ENCODE data around the gene NPEPPS. TPM values are rescaled to one million over a fixed set of nuclear protein-coding genes. Genes with fewer than 3 reads are reported as not detected.

The NPEPPS gene
- total and polyA plus RNA-seq, 2 donors, result 41.2 to 48.0 TPM

- no peaks in the 10 kb centered on the region for H3K9me3 ChIP-seq (ENCODE audit: control insufficient read depth in 2 of 2, insufficient read depth in 1 of 2, low read length in 1 of 2)
- H3K27me3 ChIP-seq (ENCODE audit: control insufficient read depth in 2 of 2, insufficient read depth in 1 of 2, low read length in 1 of 2), result no peaks in the 10 kb centered on the region
- no peak overlapping the region for H3K4me3 ChIP-seq (ENCODE audit: low read length in 2 of 2)
- 94% methylated on average over 1 of the region's 1 CpG for WGBS
- no peaks in the 10 kb centered on the region for H3K4me1 ChIP-seq (ENCODE audit: control insufficient read depth in 2 of 2, insufficient read depth in 2 of 2, low read length in 2 of 2)
- no peak overlapping the region for H3K27ac ChIP-seq (ENCODE audit: low read depth in 1 of 2, low read length in 1 of 2)
- no peak for DNase-seq (ENCODE audit: low read depth in 6 of 9, low spot score in 9 of 9)
- H3K36me3 ChIP-seq (ENCODE audit: control insufficient read depth in 2 of 2, insufficient read depth in 2 of 2, low read length in 1 of 2), result no peaks in the 10 kb centered on the region
These were observed 103.1 kb downstream of the NPEPPS start for GRCh38 chr17:47633996-47634395.

- no peak overlapping the region for H3K27ac ChIP-seq (ENCODE audit: low read depth in 1 of 2, low read length in 1 of 2)
- no peak for DNase-seq (ENCODE audit: low read depth in 6 of 9, low spot score in 9 of 9)
- H3K9me3 ChIP-seq (ENCODE audit: control insufficient read depth in 2 of 2, insufficient read depth in 1 of 2, low read length in 1 of 2), result no peaks in the 10 kb centered on the region
- no peaks in the 10 kb centered on the region for H3K36me3 ChIP-seq (ENCODE audit: control insufficient read depth in 2 of 2, insufficient read depth in 2 of 2, low read length in 1 of 2)
- 98% methylated on average over 3 of the region's 3 CpGs for WGBS
- H3K4me1 ChIP-seq (ENCODE audit: control insufficient read depth in 2 of 2, insufficient read depth in 2 of 2, low read length in 2 of 2), result no peaks in the 10 kb centered on the region
- no peaks in the 10 kb centered on the region for H3K27me3 ChIP-seq (ENCODE audit: control insufficient read depth in 2 of 2, insufficient read depth in 1 of 2, low read length in 1 of 2)
- H3K4me3 ChIP-seq (ENCODE audit: low read length in 2 of 2), result no peak overlapping the region
These were observed 104.0 kb downstream of the NPEPPS start for GRCh38 chr17:47634870-47635269.

DNA sequence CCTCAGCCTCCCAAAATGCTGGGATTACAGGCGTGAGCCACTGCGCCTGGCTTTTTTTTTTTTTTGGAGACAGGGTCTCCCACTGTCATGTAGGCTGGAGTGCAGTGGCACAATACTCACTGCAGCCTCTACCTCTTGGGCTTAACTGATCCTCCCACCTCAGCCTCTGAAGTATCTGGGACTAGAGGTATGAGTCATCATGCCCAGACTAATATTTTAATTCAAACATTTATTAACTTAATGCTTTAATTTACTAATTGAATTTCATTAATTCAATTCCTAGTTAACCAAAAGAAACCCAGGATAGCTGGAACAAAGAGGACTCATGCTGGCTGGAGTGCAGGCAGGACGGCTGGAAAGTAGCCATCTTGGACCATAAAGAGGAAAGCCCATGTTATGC, 104.8 kb downstream of the NPEPPS start:
- Histone ChIP-seq H3K36me3 (ENCODE audit: control insufficient read depth in 2 of 2, insufficient read depth in 2 of 2, low read length in 1 of 2) (no peaks in the 10 kb centered on the region), H3K4me1 (ENCODE audit: control insufficient read depth in 2 of 2, insufficient read depth in 2 of 2, low read length in 2 of 2) (no peaks in the 10 kb centered on the region), H3K27me3 (ENCODE audit: control insufficient read depth in 2 of 2, insufficient read depth in 1 of 2, low read length in 1 of 2) (no peaks in the 10 kb centered on the region), H3K9me3 (ENCODE audit: control insufficient read depth in 2 of 2, insufficient read depth in 1 of 2, low read length in 1 of 2) (no peaks in the 10 kb centered on the region), H3K4me3 (ENCODE audit: low read length in 2 of 2) (no peak overlapping the region), H3K27ac (ENCODE audit: low read depth in 1 of 2, low read length in 1 of 2) (no peak overlapping the region)
- WGBS, result 95% methylated on average over 3 of the region's 3 CpGs
- no peak for DNase-seq (ENCODE audit: low read depth in 6 of 9, low spot score in 9 of 9)

DNA sequence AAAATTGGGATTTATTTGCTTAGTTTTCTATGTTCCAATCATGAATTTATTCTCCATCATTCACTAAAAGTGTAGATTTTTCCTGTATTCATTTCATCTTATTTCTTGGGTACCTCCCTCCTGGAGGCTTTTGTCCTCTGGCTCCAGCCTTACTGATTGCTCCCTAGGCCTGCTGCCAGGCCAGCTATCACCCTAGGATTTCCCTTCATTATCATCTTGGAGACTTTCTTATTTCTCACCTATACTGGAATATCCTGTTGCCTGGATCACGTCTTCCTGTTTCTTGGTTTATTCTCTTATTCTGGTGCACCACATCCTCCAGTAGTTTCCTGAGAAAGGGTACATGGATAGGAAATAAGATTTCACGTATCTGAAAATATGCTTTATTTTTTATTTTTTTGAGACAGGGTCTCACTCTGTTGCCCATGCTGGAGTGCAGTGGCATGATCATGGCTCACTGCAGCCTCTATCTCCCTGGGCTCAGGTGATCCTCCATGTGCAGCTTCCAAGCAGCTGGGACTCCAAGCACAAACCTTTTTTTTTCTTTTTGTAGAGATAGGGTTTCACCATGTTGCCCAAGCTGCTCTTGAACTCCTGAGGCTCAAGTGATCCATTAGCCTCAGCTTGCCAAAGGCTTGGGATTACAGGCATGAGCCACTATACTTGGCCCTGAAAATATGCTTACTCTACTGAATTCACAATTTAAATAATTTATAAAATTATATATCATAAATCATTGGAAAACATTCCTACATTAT, 105.5 kb downstream of the NPEPPS start:
- WGBS, result 59% methylated on average over 2 of the region's 2 CpGs
- DNase-seq (ENCODE audit: low read depth in 6 of 9, low spot score in 9 of 9), result no peak
- Histone ChIP-seq H3K4me3 (ENCODE audit: low read length in 2 of 2) (no peak overlapping the region), H3K27me3 (ENCODE audit: control insufficient read depth in 2 of 2, insufficient read depth in 1 of 2, low read length in 1 of 2) (no peaks in the 10 kb centered on the region), H3K36me3 (ENCODE audit: control insufficient read depth in 2 of 2, insufficient read depth in 2 of 2, low read length in 1 of 2) (no peaks in the 10 kb centered on the region), H3K27ac (ENCODE audit: low read depth in 1 of 2, low read length in 1 of 2) (no peak overlapping the region), H3K4me1 (ENCODE audit: control insufficient read depth in 2 of 2, insufficient read depth in 2 of 2, low read length in 2 of 2) (no peaks in the 10 kb centered on the region), H3K9me3 (ENCODE audit: control insufficient read depth in 2 of 2, insufficient read depth in 1 of 2, low read length in 1 of 2) (no peaks in the 10 kb centered on the region)

GRCh38 chr17:47638903-47639302, 108.0 kb downstream of the NPEPPS start:
- no peak for DNase-seq (ENCODE audit: low read depth in 6 of 9, low spot score in 9 of 9)
- no peak overlapping the region for H3K27ac ChIP-seq (ENCODE audit: low read depth in 1 of 2, low read length in 1 of 2)
- H3K4me1 ChIP-seq (ENCODE audit: control insufficient read depth in 2 of 2, insufficient read depth in 2 of 2, low read length in 2 of 2), result no peaks in the 10 kb centered on the region
- no peaks in the 10 kb centered on the region for H3K27me3 ChIP-seq (ENCODE audit: control insufficient read depth in 2 of 2, insufficient read depth in 1 of 2, low read length in 1 of 2)
- H3K36me3 ChIP-seq (ENCODE audit: control insufficient read depth in 2 of 2, insufficient read depth in 2 of 2, low read length in 1 of 2), result no peaks in the 10 kb centered on the region
- 95% methylated on average over 5 of the region's 5 CpGs for WGBS
- H3K4me3 ChIP-seq (ENCODE audit: low read length in 2 of 2), result no peak overlapping the region
- H3K9me3 ChIP-seq (ENCODE audit: control insufficient read depth in 2 of 2, insufficient read depth in 1 of 2, low read length in 1 of 2), result no peaks in the 10 kb centered on the region

GRCh38 chr17:47640076-47640475, 109.2 kb downstream of the NPEPPS start:
- no peak for DNase-seq (ENCODE audit: low read depth in 6 of 9, low spot score in 9 of 9)
- no peaks in the 10 kb centered on the region for H3K4me1 ChIP-seq (ENCODE audit: control insufficient read depth in 2 of 2, insufficient read depth in 2 of 2, low read length in 2 of 2)
- no peak overlapping the region for H3K27ac ChIP-seq (ENCODE audit: low read depth in 1 of 2, low read length in 1 of 2)
- WGBS, result 96% methylated on average over 3 of the region's 3 CpGs
- no peak overlapping the region for H3K4me3 ChIP-seq (ENCODE audit: low read length in 2 of 2)
- no peaks in the 10 kb centered on the region for H3K36me3 ChIP-seq (ENCODE audit: control insufficient read depth in 2 of 2, insufficient read depth in 2 of 2, low read length in 1 of 2)
- H3K27me3 ChIP-seq (ENCODE audit: control insufficient read depth in 2 of 2, insufficient read depth in 1 of 2, low read length in 1 of 2), result no peaks in the 10 kb centered on the region
- no peaks in the 10 kb centered on the region for H3K9me3 ChIP-seq (ENCODE audit: control insufficient read depth in 2 of 2, insufficient read depth in 1 of 2, low read length in 1 of 2)

GRCh38 chr17:47641202-47641601, 110.3 kb downstream of the NPEPPS start:
- Histone ChIP-seq H3K4me3 (ENCODE audit: low read length in 2 of 2) (no peak overlapping the region), H3K27me3 (ENCODE audit: control insufficient read depth in 2 of 2, insufficient read depth in 1 of 2, low read length in 1 of 2) (no peaks in the 10 kb centered on the region), H3K27ac (ENCODE audit: low read depth in 1 of 2, low read length in 1 of 2) (peak overlapping the region in 1 of 2 donors; percentile 5), H3K9me3 (ENCODE audit: control insufficient read depth in 2 of 2, insufficient read depth in 1 of 2, low read length in 1 of 2) (no peaks in the 10 kb centered on the region), H3K4me1 (ENCODE audit: control insufficient read depth in 2 of 2, insufficient read depth in 2 of 2, low read length in 2 of 2) (no peaks in the 10 kb centered on the region), H3K36me3 (ENCODE audit: control insufficient read depth in 2 of 2, insufficient read depth in 2 of 2, low read length in 1 of 2) (no peaks in the 10 kb centered on the region)
- DNase-seq (ENCODE audit: low read depth in 6 of 9, low spot score in 9 of 9), result no peak
- 94% methylated on average over 4 of the region's 4 CpGs for WGBS

DNA sequence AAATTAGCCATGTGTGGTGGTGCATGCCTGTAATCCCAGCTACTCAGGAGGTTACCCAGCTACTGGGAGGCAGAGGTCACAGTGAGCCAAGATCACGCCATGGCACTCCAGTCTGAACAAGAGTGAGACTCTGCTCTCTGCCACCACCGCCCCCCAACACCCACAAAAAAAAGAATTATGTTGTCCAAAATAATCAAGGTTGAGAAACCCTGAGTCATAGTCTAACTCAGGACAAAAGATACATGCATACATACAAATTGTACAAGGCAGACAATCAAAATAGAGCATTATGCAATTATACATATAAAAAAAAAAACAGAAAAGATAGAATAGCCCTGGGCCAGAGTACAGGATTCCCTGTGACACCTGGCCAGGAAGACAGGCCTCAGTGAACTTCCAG, 112.2 kb downstream of the NPEPPS start:
- peaks cover 0 to 2% of the 10 kb centered on the region in 2 donors for H3K4me1 ChIP-seq (ENCODE audit: control insufficient read depth in 2 of 2, insufficient read depth in 2 of 2, low read length in 2 of 2)
- 74% methylated on average over 2 of the region's 2 CpGs for WGBS
- H3K27ac ChIP-seq (ENCODE audit: low read depth in 1 of 2, low read length in 1 of 2), result no peak overlapping the region
- H3K9me3 ChIP-seq (ENCODE audit: control insufficient read depth in 2 of 2, insufficient read depth in 1 of 2, low read length in 1 of 2), result no peaks in the 10 kb centered on the region
- H3K36me3 ChIP-seq (ENCODE audit: control insufficient read depth in 2 of 2, insufficient read depth in 2 of 2, low read length in 1 of 2), result no peaks in the 10 kb centered on the region
- no peak for DNase-seq (ENCODE audit: low read depth in 6 of 9, low spot score in 9 of 9)
- H3K27me3 ChIP-seq (ENCODE audit: control insufficient read depth in 2 of 2, insufficient read depth in 1 of 2, low read length in 1 of 2), result no peaks in the 10 kb centered on the region
- H3K4me3 ChIP-seq (ENCODE audit: low read length in 2 of 2), result no peak overlapping the region

DNA sequence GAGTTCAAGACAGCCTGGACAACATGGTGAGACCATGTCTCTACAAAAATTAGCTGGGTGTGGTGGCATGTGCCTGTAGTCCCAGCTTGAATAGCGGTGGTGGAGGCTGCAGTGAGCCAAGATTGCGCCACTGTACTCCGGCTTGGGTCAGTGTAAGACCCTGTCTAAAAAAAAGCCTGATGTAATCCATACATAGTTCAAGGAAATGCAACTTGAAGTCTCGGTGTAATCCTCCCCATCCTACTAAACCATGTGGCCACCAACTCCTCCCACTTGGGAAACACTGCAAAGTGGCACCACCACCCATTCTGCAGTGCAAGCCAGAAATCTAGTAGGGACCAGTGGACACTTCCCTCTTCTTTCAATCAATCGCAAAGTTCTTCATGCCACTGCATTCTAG, 113.4 kb downstream of the NPEPPS start:
- Histone ChIP-seq H3K9me3 (ENCODE audit: control insufficient read depth in 2 of 2, insufficient read depth in 1 of 2, low read length in 1 of 2) (no peaks in the 10 kb centered on the region), H3K36me3 (ENCODE audit: control insufficient read depth in 2 of 2, insufficient read depth in 2 of 2, low read length in 1 of 2) (no peaks in the 10 kb centered on the region), H3K4me3 (ENCODE audit: low read length in 2 of 2) (no peak overlapping the region), H3K27me3 (ENCODE audit: control insufficient read depth in 2 of 2, insufficient read depth in 1 of 2, low read length in 1 of 2) (no peaks in the 10 kb centered on the region), H3K4me1 (ENCODE audit: control insufficient read depth in 2 of 2, insufficient read depth in 2 of 2, low read length in 2 of 2) (peaks cover 3 to 11% of the 10 kb centered on the region in 2 donors), H3K27ac (ENCODE audit: low read depth in 1 of 2, low read length in 1 of 2) (no peak overlapping the region)
- 96% methylated on average over 5 of the region's 5 CpGs for WGBS
- DNase-seq (ENCODE audit: low read depth in 6 of 9, low spot score in 9 of 9), result no peak

All from thymus (tissue), 11 donors.